Measurements from ENCODE around the gene ARAP1. TPM values are rescaled to one million over a fixed set of nuclear protein-coding genes. Genes with fewer than 3 reads are reported as not detected.
"Not testable (repeated sequence)": the region's sequence is repeated elsewhere in the genome, so short reads cannot be mapped to it uniquely, and the experiment has no call there.

The ARAP1 gene
- total RNA-seq, 1 donor from 2014 or later: 17.6 TPM

- TF ChIP-seq, protein P1, sequence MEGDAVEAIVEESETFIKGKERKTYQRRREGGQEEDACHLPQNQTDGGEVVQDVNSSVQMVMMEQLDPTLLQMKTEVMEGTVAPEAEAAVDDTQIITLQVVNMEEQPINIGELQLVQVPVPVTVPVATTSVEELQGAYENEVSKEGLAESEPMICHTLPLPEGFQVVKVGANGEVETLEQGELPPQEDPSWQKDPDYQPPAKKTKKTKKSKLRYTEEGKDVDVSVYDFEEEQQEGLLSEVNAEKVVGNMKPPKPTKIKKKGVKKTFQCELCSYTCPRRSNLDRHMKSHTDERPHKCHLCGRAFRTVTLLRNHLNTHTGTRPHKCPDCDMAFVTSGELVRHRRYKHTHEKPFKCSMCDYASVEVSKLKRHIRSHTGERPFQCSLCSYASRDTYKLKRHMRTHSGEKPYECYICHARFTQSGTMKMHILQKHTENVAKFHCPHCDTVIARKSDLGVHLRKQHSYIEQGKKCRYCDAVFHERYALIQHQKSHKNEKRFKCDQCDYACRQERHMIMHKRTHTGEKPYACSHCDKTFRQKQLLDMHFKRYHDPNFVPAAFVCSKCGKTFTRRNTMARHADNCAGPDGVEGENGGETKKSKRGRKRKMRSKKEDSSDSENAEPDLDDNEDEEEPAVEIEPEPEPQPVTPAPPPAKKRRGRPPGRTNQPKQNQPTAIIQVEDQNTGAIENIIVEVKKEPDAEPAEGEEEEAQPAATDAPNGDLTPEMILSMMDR (IDR thresholded peaks at IDR 0.05): peak; percentile 99
- no peak for TF ChIP-seq EZH2 (IDR thresholded peaks at IDR 0.05)
- Histone ChIP-seq H3K79me2 (ENCODE audit: low read depth) (no peaks in the 10 kb centered on the region), H2AFZ (replicated peaks) (peak within 1 kb of the TSS; percentile 84), H3K9me3 (ENCODE audit: low read depth) (no peaks in the 10 kb centered on the region), H3K9ac (no peak within 1 kb of the TSS), H3K4me2 (peak within 1 kb of the TSS; percentile 57), H3K36me3 (no peaks in the 10 kb centered on the region), H3K4me3 (peak within 1 kb of the TSS; percentile 64), H4K20me1 (ENCODE audit: low read depth) (no peaks in the 10 kb centered on the region), H3K27ac (no peak within 1 kb of the TSS), H3K4me1 (peaks cover 16% of the 10 kb centered on the region), H3K27me3 (no peaks in the 10 kb centered on the region), H3F3A (ENCODE audit: low read depth) (peaks cover 6% of the 10 kb centered on the region)
- Mint-ChIP-seq H3K27ac (peak within 1 kb of the TSS; percentile 98), H3K36me3 (no peaks in the 10 kb centered on the region), H3K9me3 (no peaks in the 10 kb centered on the region), H3K4me3 (peak within 1 kb of the TSS; percentile 98), H3K4me1 (peaks cover 25% of the 10 kb centered on the region), H3K27me3 (ENCODE audit: insufficient read depth, low read depth) (no peaks in the 10 kb centered on the region)
- peak; percentile 99 for DNase-seq (ENCODE audit: low spot score)
Measured at GRCh38 chr11:72793425-72794367, 41.5 kb upstream of the ARAP1 start, which contains the start of gene STARD10. TSS of gene STARD10 (minus strand) at chr11:72794047. CDS start at chr11:72781181, 12,866 bp downstream.

GRCh38 chr11:72793076-72793424 lies 40.8 kb upstream of the ARAP1 start:
- peak overlapping the region; percentile 98 for H3K4me3 Mint-ChIP-seq

DNA sequence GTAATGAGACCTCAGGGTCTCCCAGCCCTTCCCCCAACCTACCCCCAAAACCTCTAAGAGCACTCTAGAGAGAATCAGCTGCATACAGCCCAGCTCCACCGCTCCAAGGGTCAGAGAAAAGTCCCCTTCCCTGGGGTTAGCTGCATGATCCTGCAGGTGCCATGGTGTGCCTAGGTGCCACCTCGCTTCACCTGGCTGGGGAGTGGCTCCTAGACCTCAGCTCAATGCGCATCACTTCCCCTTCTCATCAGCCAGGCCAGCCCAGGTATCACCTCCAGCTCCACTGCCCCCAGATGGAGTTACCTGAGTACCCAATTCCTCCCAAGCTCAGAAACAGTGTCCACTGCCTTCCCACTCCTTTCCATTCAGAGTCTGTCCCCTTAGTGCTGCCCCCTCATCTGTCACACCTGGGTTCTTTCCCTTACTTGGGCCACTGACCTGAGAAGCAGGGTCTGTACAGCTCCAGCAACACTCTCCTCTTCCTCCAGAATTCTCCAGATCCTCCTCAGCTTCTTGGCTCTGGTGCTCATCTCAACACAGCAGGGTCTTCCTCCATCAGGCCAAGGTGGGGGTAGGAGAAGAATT lies 40.3 kb upstream of the ARAP1 start:
- H3K4me3 ChIP-seq: no peak overlapping the region
- H3F3A ChIP-seq (ENCODE audit: low read depth): peaks cover 6% of the 10 kb centered on the region
- H3K4me3 Mint-ChIP-seq: peak overlapping the region; percentile 98
- TF ChIP-seq EZH2 (IDR thresholded peaks at IDR 0.05): no peak
- TF ChIP-seq, protein P1 (IDR thresholded peaks at IDR 0.05): no peak
- no peak for TF ChIP-seq EZH2phosphoT487 (IDR thresholded peaks at IDR 0.05)
- no peaks in the 10 kb centered on the region for H3K27me3 ChIP-seq
- peak overlapping the region; percentile 57 for H3K4me2 ChIP-seq
- H3K36me3 Mint-ChIP-seq: no peaks in the 10 kb centered on the region
- H2AFZ ChIP-seq (replicated peaks): no peak overlapping the region
- no peaks in the 10 kb centered on the region for H3K9me3 ChIP-seq (ENCODE audit: low read depth)
- peak overlapping the region; percentile 57 for H3K27ac Mint-ChIP-seq
- H3K4me1 ChIP-seq: peaks cover 13% of the 10 kb centered on the region
- no peaks in the 10 kb centered on the region for H4K20me1 ChIP-seq (ENCODE audit: low read depth)
- no peaks in the 10 kb centered on the region for H3K9me3 Mint-ChIP-seq
- H3K9ac ChIP-seq: no peak overlapping the region
- no peaks in the 10 kb centered on the region for H3K36me3 ChIP-seq
- H3K79me2 ChIP-seq (ENCODE audit: low read depth): no peaks in the 10 kb centered on the region
- H3K27ac ChIP-seq: no peak overlapping the region
- peaks cover 2% of the 10 kb centered on the region for H3K27me3 Mint-ChIP-seq (ENCODE audit: insufficient read depth, low read depth)
- DNase-seq (ENCODE audit: low spot score): peak; percentile 0
- H3K4me1 Mint-ChIP-seq: peaks cover 24% of the 10 kb centered on the region

More at GRCh38 chr11:72793076-72793424, 40.8 kb upstream of the ARAP1 start:
- Histone ChIP-seq H3K27me3 (no peaks in the 10 kb centered on the region), H3F3A (ENCODE audit: low read depth) (peaks cover 6% of the 10 kb centered on the region), H3K4me1 (peaks cover 10% of the 10 kb centered on the region), H3K79me2 (ENCODE audit: low read depth) (no peaks in the 10 kb centered on the region), H4K20me1 (ENCODE audit: low read depth) (no peaks in the 10 kb centered on the region), H2AFZ (replicated peaks) (peak overlapping the region; percentile 84), H3K9ac (no peak overlapping the region), H3K36me3 (no peaks in the 10 kb centered on the region), H3K27ac (no peak overlapping the region), H3K9me3 (ENCODE audit: low read depth) (no peaks in the 10 kb centered on the region), H3K4me3 (peak overlapping the region; percentile 64), H3K4me2 (peak overlapping the region; percentile 57)
- Mint-ChIP-seq H3K36me3 (no peaks in the 10 kb centered on the region), H3K9me3 (no peaks in the 10 kb centered on the region), H3K27me3 (ENCODE audit: insufficient read depth, low read depth) (peaks cover 2% of the 10 kb centered on the region), H3K4me1 (peaks cover 23% of the 10 kb centered on the region), H3K27ac (peak overlapping the region; percentile 98)
- no peak for TF ChIP-seq EZH2phosphoT487 (IDR thresholded peaks at IDR 0.05)
- TF ChIP-seq, protein P1 (IDR thresholded peaks at IDR 0.05): no peak
- no peak for TF ChIP-seq EZH2 (IDR thresholded peaks at IDR 0.05)
- DNase-seq (ENCODE audit: low spot score): peak; percentile 27

- not testable (repeated sequence) for H3K4me2 ChIP-seq; H3K9ac ChIP-seq; H3K36me3 Mint-ChIP-seq; H3K27ac ChIP-seq; H3K27ac Mint-ChIP-seq; H2AFZ ChIP-seq (replicated peaks); H3K4me3 ChIP-seq; H3K79me2 ChIP-seq (ENCODE audit: low read depth); H4K20me1 ChIP-seq (ENCODE audit: low read depth); H3F3A ChIP-seq (ENCODE audit: low read depth); H3K36me3 ChIP-seq; DNase-seq (ENCODE audit: low spot score); H3K27me3 Mint-ChIP-seq (ENCODE audit: insufficient read depth, low read depth); H3K4me3 Mint-ChIP-seq; H3K9me3 Mint-ChIP-seq; H3K9me3 ChIP-seq (ENCODE audit: low read depth); H3K27me3 ChIP-seq
- H3K4me1 Mint-ChIP-seq: peaks cover 28% of the 10 kb centered on the region
- H3K4me1 ChIP-seq: peaks cover 18% of the 10 kb centered on the region
Measured at GRCh38 chr11:72791228-72791627, 39.0 kb upstream of the ARAP1 start.
